Peyer's patch (tissue), 4 donors: ENCODE measurements around the gene PACS1. TPM values are rescaled to one million over a fixed set of nuclear protein-coding genes. Genes with fewer than 3 reads are reported as not detected.

Source experiments
- DNase-seq, 3 donors: peaks; one replicate each; pipeline ENCODE4 v3.0.0-alpha.2; 2017 to 2019
- H3K27ac ChIP-seq, 4 donors: fragments of 200-600 bp; sonication (generic); one replicate each; pipeline ENCODE4 v1.5.1; 2016 to 2019
- H3K27me3 ChIP-seq, 2 donors: fragments of 200-600 bp; sonication (generic); one replicate each; pipeline ENCODE4 v1.5.1; 2019
- H3K36me3 ChIP-seq, 3 donors: fragments of 200-600 bp; sonication (generic); one replicate each; pipeline ENCODE4 v1.5.1; 2016 to 2019
- H3K4me1 ChIP-seq, 4 donors: fragments of 200-600 bp; sonication (generic); one replicate each; pipeline ENCODE4 v1.5.1; 2016 to 2019
- H3K4me3 ChIP-seq, 4 donors: fragments of 200-600 bp; sonication (generic); 1 replicate in 3 of 4; 2 replicates in 1 of 4; pipeline ENCODE4 v1.5.1; 2016 to 2019; ENCODE audit warnings: mild to moderate bottlenecking in 1 of 4
- H3K9me3 ChIP-seq, 4 donors: fragments of 200-600 bp; sonication (generic); one replicate each; pipeline ENCODE4 v1.5.1; 2016 to 2019; ENCODE audit warnings: mild to moderate bottlenecking in 1 of 4
- CTCF ChIP-seq, 6 experiments: fragments of 450-650 bp in 4 of 6; fragments of 200-600 bp in 2 of 6; sonication (generic) in 1 of 6; IDR thresholded peaks; one replicate each; pipeline ENCODE4 v1.5.1; 2017 to 2019; ENCODE audit warnings: antibody characterized with exemption in 6 of 6, mild to moderate bottlenecking in 3 of 6, moderate library complexity in 1 of 6
- POLR2A ChIP-seq, 2 donors: fragments of 450-650 bp; IDR thresholded peaks; one replicate each; pipeline ENCODE4 v1.5.1; 2017; ENCODE audit warnings: antibody characterized with exemption in 2 of 2, mild to moderate bottlenecking in 2 of 2, moderate library complexity in 2 of 2
- total RNA-seq, 4 donors: library from RNA; depleted of rRNA; stranded (reverse); fragments of >200 nt; gene quantifications; one replicate each; pipeline ENCODE4 v1.1.0, GENCODE V29; 2016

PACS1 gene
- total RNA-seq, 4 donors from 2014 or later: 10.3 to 52.0 (median 22.3) TPM

- no peak for DNase-seq
- H3K27me3 ChIP-seq: no peaks in the 10 kb centered on the region
- no peaks in the 10 kb centered on the region for H3K9me3 ChIP-seq
- no peak overlapping the region for H3K4me3 ChIP-seq
- H3K36me3 ChIP-seq: no peaks in the 10 kb centered on the region
- H3K4me1 ChIP-seq: peaks cover 0 to 17% (median 5%) of the 10 kb centered on the region in 4 donors
- H3K27ac ChIP-seq: no peak overlapping the region
- TF ChIP-seq POLR2A (IDR thresholded peaks at IDR 0.05): no peak
- TF ChIP-seq CTCF (IDR thresholded peaks at IDR 0.05): no peak
These were observed 54.5 kb downstream of the PACS1 start for GRCh38 chr11:66124564-66124963.

GRCh38 chr11:66126064-66126463 lies 56.0 kb downstream of the PACS1 start:
- TF ChIP-seq CTCF (IDR thresholded peaks at IDR 0.05) (no peak), POLR2A (IDR thresholded peaks at IDR 0.05) (no peak)
- H3K9me3 ChIP-seq: no peaks in the 10 kb centered on the region
- no peaks in the 10 kb centered on the region for H3K36me3 ChIP-seq
- H3K27ac ChIP-seq: peak overlapping the region; percentile 23 to 78 (median 52)
- H3K4me3 ChIP-seq: no peak overlapping the region
- no peaks in the 10 kb centered on the region for H3K27me3 ChIP-seq
- peaks cover 0 to 17% (median 6%) of the 10 kb centered on the region in 4 donors for H3K4me1 ChIP-seq
- peak in 1 of 3 donors; percentile 49 for DNase-seq

GRCh38 chr11:66126808-66127555 lies 56.9 kb downstream of the PACS1 start:
- Histone ChIP-seq H3K9me3 (no peaks in the 10 kb centered on the region), H3K4me1 (peaks cover 0 to 17% (median 6%) of the 10 kb centered on the region in 4 donors), H3K36me3 (no peaks in the 10 kb centered on the region), H3K27ac (peak overlapping the region; percentile 23 to 78 (median 52)), H3K27me3 (no peaks in the 10 kb centered on the region), H3K4me3 (no peak overlapping the region)
- TF ChIP-seq POLR2A (IDR thresholded peaks at IDR 0.05): no peak
- TF ChIP-seq CTCF (IDR thresholded peaks at IDR 0.05): no peak
- DNase-seq: peak in 2 of 3 donors; percentile 77 to 82

GRCh38 chr11:66130978-66131377 lies 60.9 kb downstream of the PACS1 start:
- no peaks in the 10 kb centered on the region for H3K27me3 ChIP-seq
- no peak for DNase-seq
- no peaks in the 10 kb centered on the region for H3K36me3 ChIP-seq
- no peak overlapping the region for H3K27ac ChIP-seq
- H3K4me1 ChIP-seq: peaks cover 0 to 16% (median 6%) of the 10 kb centered on the region in 4 donors
- no peak overlapping the region for H3K4me3 ChIP-seq
- TF ChIP-seq CTCF (IDR thresholded peaks at IDR 0.05) (no peak), POLR2A (IDR thresholded peaks at IDR 0.05) (no peak)
- H3K9me3 ChIP-seq: no peaks in the 10 kb centered on the region

- TF ChIP-seq CTCF (IDR thresholded peaks at IDR 0.05) (no peak), POLR2A (IDR thresholded peaks at IDR 0.05) (no peak)
- Histone ChIP-seq H3K4me1 (peaks cover 0 to 8% (median under 1%) of the 10 kb centered on the region in 4 donors), H3K36me3 (no peaks in the 10 kb centered on the region), H3K4me3 (no peak overlapping the region), H3K9me3 (no peaks in the 10 kb centered on the region), H3K27me3 (no peaks in the 10 kb centered on the region), H3K27ac (no peak overlapping the region)
- no peak for DNase-seq
These were observed 62.0 kb downstream of the PACS1 start for GRCh38 chr11:66131937-66132632.
